ENCODE results near the gene CZIB. TPM values are rescaled to one million over a fixed set of nuclear protein-coding genes. Genes with fewer than 3 reads are reported as not detected.

CZIB gene
- total RNA-seq, 4 donors from 2014 or later = 56.5 to 72.5 (median 69.5) TPM

DNA sequence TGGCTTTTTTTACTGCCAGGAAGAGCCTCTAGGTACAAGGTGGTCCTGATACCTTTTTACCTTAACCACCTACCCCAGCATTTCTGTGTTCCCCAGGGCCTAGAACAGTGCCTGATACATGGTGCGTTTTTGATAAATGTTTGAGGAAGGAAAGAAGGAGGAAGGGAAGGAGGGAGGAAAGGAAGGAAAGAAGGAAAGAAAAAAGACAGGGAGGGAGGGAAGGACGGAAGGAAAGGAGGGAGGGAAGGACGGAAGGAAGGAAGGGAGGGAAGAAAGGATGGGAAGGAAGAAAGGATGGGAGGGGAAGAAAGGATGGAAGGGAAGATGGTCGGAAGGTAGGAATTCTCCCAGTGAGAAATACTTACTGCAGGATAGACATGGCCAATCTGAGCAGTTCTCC is 29.9 kb upstream of the CZIB start:
- H3K4me1 ChIP-seq = no peaks in the 10 kb centered on the region
- no peaks in the 10 kb centered on the region for H3K9me3 ChIP-seq
- TF ChIP-seq EP300 (IDR thresholded peaks at IDR 0.05) = no peak
- no peak for TF ChIP-seq POLR2A (IDR thresholded peaks at IDR 0.05; ENCODE audit: low read depth)
- TF ChIP-seq POLR2AphosphoS5 (IDR thresholded peaks at IDR 0.05) = no peak
- TF ChIP-seq, protein P1, sequence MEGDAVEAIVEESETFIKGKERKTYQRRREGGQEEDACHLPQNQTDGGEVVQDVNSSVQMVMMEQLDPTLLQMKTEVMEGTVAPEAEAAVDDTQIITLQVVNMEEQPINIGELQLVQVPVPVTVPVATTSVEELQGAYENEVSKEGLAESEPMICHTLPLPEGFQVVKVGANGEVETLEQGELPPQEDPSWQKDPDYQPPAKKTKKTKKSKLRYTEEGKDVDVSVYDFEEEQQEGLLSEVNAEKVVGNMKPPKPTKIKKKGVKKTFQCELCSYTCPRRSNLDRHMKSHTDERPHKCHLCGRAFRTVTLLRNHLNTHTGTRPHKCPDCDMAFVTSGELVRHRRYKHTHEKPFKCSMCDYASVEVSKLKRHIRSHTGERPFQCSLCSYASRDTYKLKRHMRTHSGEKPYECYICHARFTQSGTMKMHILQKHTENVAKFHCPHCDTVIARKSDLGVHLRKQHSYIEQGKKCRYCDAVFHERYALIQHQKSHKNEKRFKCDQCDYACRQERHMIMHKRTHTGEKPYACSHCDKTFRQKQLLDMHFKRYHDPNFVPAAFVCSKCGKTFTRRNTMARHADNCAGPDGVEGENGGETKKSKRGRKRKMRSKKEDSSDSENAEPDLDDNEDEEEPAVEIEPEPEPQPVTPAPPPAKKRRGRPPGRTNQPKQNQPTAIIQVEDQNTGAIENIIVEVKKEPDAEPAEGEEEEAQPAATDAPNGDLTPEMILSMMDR (IDR thresholded peaks at IDR 0.05) = no peak
- intact Hi-C loops (cut with DNase I) = no loop called here
- DNase-seq (ENCODE audit: extremely low spot score) = no peak
- no peaks in the 10 kb centered on the region for H3K36me3 ChIP-seq
- H3K27me3 ChIP-seq = no peaks in the 10 kb centered on the region
- no peak overlapping the region for H3K27ac ChIP-seq (replicated peaks in 1 of 4)
- WGBS = 93% methylated on average over 4 of the region's 4 CpGs
- no peak overlapping the region for H3K4me3 ChIP-seq

DNA sequence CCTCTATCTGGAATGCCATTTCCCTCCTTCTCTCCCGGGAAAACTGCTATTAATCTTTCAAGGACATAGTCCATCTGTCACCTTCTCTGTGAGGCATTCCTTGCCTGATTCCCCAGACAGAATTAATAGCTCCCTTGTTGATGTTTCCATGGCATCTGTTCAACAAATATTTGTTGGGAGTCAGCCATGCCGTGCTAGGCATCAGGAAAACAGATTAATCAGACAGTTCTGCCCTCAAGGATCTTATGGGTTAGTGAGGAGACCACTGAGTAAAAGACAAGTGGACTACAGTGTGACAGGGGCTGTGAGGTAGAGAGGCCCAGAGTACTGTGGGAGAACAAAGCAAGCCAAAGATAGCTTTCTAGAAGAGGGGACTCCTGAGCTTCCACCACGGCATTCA is 29.3 kb upstream of the CZIB start:
- 55% methylated on average over 3 of the region's 3 CpGs for WGBS
- Histone ChIP-seq H3K4me1 (no peaks in the 10 kb centered on the region), H3K9me3 (no peaks in the 10 kb centered on the region), H3K36me3 (no peaks in the 10 kb centered on the region), H3K4me3 (no peak overlapping the region), H3K27me3 (no peaks in the 10 kb centered on the region), H3K27ac (replicated peaks in 1 of 4) (no peak overlapping the region)
- TF ChIP-seq POLR2A (IDR thresholded peaks at IDR 0.05; ENCODE audit: low read depth) (no peak), EP300 (IDR thresholded peaks at IDR 0.05) (no peak), POLR2AphosphoS5 (IDR thresholded peaks at IDR 0.05) (no peak)
- TF ChIP-seq, protein P1 (IDR thresholded peaks at IDR 0.05) = no peak
- DNase-seq (ENCODE audit: extremely low spot score) = no peak
- intact Hi-C loops (cut with DNase I) = no loop called here

DNA sequence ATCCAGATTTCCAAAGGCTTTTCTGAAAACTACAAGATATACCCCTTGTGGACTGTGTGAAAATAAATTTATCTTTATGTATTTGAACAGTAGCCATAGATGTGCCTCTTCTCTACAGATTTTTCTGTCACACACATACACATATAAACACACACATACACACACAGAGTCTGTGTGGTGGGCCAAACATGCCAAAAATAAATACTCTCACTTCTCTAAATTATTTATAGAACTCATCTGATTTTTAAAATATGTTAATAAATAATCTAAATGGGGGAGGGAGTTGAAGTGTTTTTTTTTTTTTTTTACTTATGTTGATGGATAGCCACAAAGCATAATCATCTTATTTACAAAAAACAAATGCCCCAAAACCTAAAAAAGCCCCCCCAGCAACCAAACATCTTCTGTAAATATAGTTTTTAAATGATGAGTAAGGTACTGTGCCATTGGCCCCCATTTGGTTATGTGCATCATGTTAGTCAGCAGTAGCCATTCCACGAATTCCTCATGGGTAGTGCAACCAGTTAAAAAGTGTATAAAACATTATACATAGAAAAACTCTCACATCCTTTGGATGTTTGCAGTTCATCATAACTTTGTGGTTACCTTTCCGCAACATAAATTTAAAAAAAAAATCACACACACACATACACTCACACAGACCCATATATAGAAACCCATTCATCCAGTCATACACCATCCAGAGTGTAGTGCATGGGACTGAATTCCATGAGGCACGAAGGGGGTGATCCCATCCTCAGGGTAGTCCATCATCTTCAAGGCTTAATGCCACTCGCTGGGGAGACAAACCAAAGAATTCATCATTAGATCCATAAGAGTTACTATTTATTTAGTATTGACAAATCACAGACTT is 26.1 kb upstream of the CZIB start:
- no peak for DNase-seq (ENCODE audit: extremely low spot score)
- WGBS = 88% methylated on average over 4 of the region's 4 CpGs
- no peaks in the 10 kb centered on the region for H3K4me1 ChIP-seq
- no peaks in the 10 kb centered on the region for H3K36me3 ChIP-seq
- no peak overlapping the region for H3K4me3 ChIP-seq
- TF ChIP-seq, protein P1 (IDR thresholded peaks at IDR 0.05) = no peak
- TF ChIP-seq EP300 (IDR thresholded peaks at IDR 0.05) (no peak), POLR2A (IDR thresholded peaks at IDR 0.05; ENCODE audit: low read depth) (no peak), POLR2AphosphoS5 (IDR thresholded peaks at IDR 0.05) (no peak)
- intact Hi-C loops (cut with DNase I) = no loop called here
- H3K27ac ChIP-seq (replicated peaks in 1 of 4) = no peak overlapping the region
- H3K9me3 ChIP-seq = no peaks in the 10 kb centered on the region
- no peaks in the 10 kb centered on the region for H3K27me3 ChIP-seq

DNA sequence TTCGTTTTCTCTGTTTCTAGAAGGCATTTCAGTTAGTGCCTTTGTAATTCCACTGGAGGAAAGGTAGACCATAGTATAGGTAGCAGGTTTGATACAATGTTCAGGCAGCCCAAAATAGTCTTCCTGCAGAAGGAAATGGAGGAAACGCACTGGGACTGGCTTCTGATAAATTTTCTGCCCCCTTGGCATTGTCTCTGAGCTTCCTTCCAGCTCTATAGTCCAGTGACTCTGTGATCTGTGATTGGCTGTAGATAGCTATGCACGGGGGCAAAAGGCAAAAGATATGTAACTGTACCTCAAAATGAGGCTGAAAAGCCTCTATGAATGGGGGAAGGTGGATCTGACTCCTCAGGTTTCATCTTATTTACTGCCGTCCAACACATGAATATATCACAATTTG is 23.7 kb upstream of the CZIB start:
- no peak for TF ChIP-seq EP300 (IDR thresholded peaks at IDR 0.05)
- TF ChIP-seq POLR2A (IDR thresholded peaks at IDR 0.05; ENCODE audit: low read depth) = no peak
- no peak for TF ChIP-seq POLR2AphosphoS5 (IDR thresholded peaks at IDR 0.05)
- TF ChIP-seq, protein P1 (IDR thresholded peaks at IDR 0.05) = no peak
- H3K36me3 ChIP-seq = no peaks in the 10 kb centered on the region
- H3K4me1 ChIP-seq = peaks cover under 1 to 1% (median under 1%) of the 10 kb centered on the region in 4 donors
- no peak overlapping the region for H3K27ac ChIP-seq (replicated peaks in 1 of 4)
- intact Hi-C loops (cut with DNase I) = no loop called here
- no peak for DNase-seq (ENCODE audit: extremely low spot score)
- 80% methylated on average over 4 of the region's 4 CpGs for whole genome bisulfite sequencing
- no peaks in the 10 kb centered on the region for H3K27me3 ChIP-seq
- no peaks in the 10 kb centered on the region for H3K9me3 ChIP-seq
- no peak overlapping the region for H3K4me3 ChIP-seq
